Ishikawa (cell line): Measurements from ENCODE around the gene CLEC7A.

ENCODE experiments used
- CREB1 ChIP-seq: IDR thresholded peaks from 2 replicates; pipeline ENCODE4 v1.6.1; 2012; ENCODE audit warnings: low read depth
- EGR1 ChIP-seq: IDR thresholded peaks from 2 replicates; pipeline ENCODE4 v1.6.1; 2012
- EP300 ChIP-seq: IDR thresholded peaks from 2 replicates; pipeline ENCODE4 v1.6.1; 2012; ENCODE audit warnings: borderline replicate concordance
- RAD21 ChIP-seq: IDR thresholded peaks from 2 replicates; pipeline ENCODE4 v1.6.1; 2012; ENCODE audit warnings: low read depth
- REST ChIP-seq: IDR thresholded peaks from 2 replicates; pipeline ENCODE4 v1.6.1; 2012; ENCODE audit warnings: low read depth, mild to moderate bottlenecking
- TAF1 ChIP-seq: IDR thresholded peaks from 2 replicates; pipeline ENCODE4 v1.6.1; 2012; ENCODE audit warnings: low read depth, mild to moderate bottlenecking
- TEAD4 ChIP-seq: IDR thresholded peaks from 2 replicates; pipeline ENCODE4 v1.6.1; 2012
- YY1 ChIP-seq: IDR thresholded peaks from 2 replicates; pipeline ENCODE4 v1.6.1; 2012; ENCODE audit warnings: low read depth
- ZBTB7A ChIP-seq: IDR thresholded peaks from 2 replicates; pipeline ENCODE4 v1.6.1; 2012; ENCODE audit warnings: low read depth
- TF ChIP-seq, protein P1 (sequence below): IDR thresholded peaks from 2 replicates; pipeline ENCODE4 v1.6.1; 2012

GRCh38 chr12:10067942-10068341, 62.1 kb downstream of the CLEC7A start:
- TF ChIP-seq EGR1 (no peak), TEAD4 (no peak), REST (no peak), RAD21 (no peak), YY1 (no peak), CREB1 (no peak), ZBTB7A (no peak), TAF1 (no peak), EP300 (no peak)
- TF ChIP-seq, protein P1, sequence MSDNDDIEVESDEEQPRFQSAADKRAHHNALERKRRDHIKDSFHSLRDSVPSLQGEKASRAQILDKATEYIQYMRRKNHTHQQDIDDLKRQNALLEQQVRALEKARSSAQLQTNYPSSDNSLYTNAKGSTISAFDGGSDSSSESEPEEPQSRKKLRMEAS = no peak
